Endothelial cell of umbilical vein (primary cell): ENCODE data around the gene SSH2. TPM values are rescaled to one million over a fixed set of nuclear protein-coding genes. Genes with fewer than 3 reads are reported as not detected.

Experiments used
- BruUV-seq: library from RNA; stranded (reverse); fragments of 400-500 nt; replicated peaks from 2 replicates; lab custom pipeline; 2021; lab: Mats Ljungman, UMichigan
- CTCF ChIA-PET: fragments of 300-600, 350-600 bp; sonication (Branson Sonifier 250); formaldehyde crosslinking; loops from one replicate; lab custom pipeline; 2021; ENCODE audit warnings: antibody characterized with exemption, inconsistent platforms; lab: Charles Lee
- POLR2A ChIA-PET: fragments of 300-600, 350-600 bp; sonication (Branson Sonifier 250); formaldehyde crosslinking; loops from one replicate; lab custom pipeline; 2021; ENCODE audit warnings: antibody characterized with exemption, inconsistent platforms; lab: Charles Lee
- DNase-seq: peaks from one replicate; pipeline ENCODE4 v3.0.0-alpha.2; 2011; ENCODE audit warnings: low read depth, low spot score
- FAIRE-seq: peaks from 2 replicates; lab custom pipeline; 2011; peaks lifted over from hg19 to GRCh38; lab: Jason Lieb, UNC
- H2AFZ ChIP-seq: 2 replicates; pipeline ENCODE4 v1.6.0; 2012; ENCODE audit warnings: low read depth, low read length, control low read depth, inconsistent platforms
- H3K27ac ChIP-seq: 2 replicates; pipeline ENCODE4 v1.5.1; 2011; ENCODE audit warnings: low read depth, mild to moderate bottlenecking, control low read depth, low read length, moderate library complexity; ENCODE audit not compliant: insufficient read depth
- H3K27me3 ChIP-seq, 2 experiments: 2 replicates each; pipeline versions ENCODE4 v1.6.0 to v1.6.1; 2011; ENCODE audit warnings: low read length in 2 of 2, mixed read lengths in 1 of 2; ENCODE audit not compliant: control insufficient read depth in 2 of 2, insufficient read depth in 2 of 2
- H3K36me3 ChIP-seq, 2 experiments: 2 replicates in 1 of 2; 3 replicates in 1 of 2; pipeline ENCODE4 v1.5.1; 2011; ENCODE audit warnings: low read length in 2 of 2, mild to moderate bottlenecking in 1 of 2, moderate library complexity in 1 of 2; ENCODE audit not compliant: control insufficient read depth in 2 of 2, insufficient read depth in 2 of 2; ENCODE audit errors: extremely low read depth in 1 of 2
- H3K4me1 ChIP-seq: 3 replicates; pipeline ENCODE4 v1.5.1; 2011; ENCODE audit warnings: mild to moderate bottlenecking, low read length; ENCODE audit not compliant: control insufficient read depth, insufficient read depth; ENCODE audit errors: extremely low read depth
- H3K4me2 ChIP-seq: 2 replicates; pipeline ENCODE4 v1.6.1; 2011; ENCODE audit warnings: low read length, control low read depth, mixed read lengths; ENCODE audit not compliant: insufficient read depth
- H3K4me3 ChIP-seq, 3 experiments: fragments of 200-600 bp in 1 of 3; sonication (generic), shearing (Covaris generic) in 1 of 3; replicated peaks in 1 of 3; 2 replicates each; pipeline ENCODE4 v1.5.1; 2011 to 2016; ENCODE audit warnings: control low read depth in 3 of 3, low read length in 3 of 3, mild to moderate bottlenecking in 2 of 3, inconsistent platforms in 1 of 3, low read depth in 1 of 3, moderate library complexity in 1 of 3; ENCODE audit not compliant: insufficient read depth in 1 of 3
- H3K79me2 ChIP-seq: 2 replicates; pipeline ENCODE4 v1.6.0; 2012; ENCODE audit warnings: low read length, inconsistent platforms; ENCODE audit not compliant: control insufficient read depth, insufficient read depth
- H3K9ac ChIP-seq: replicated peaks from 2 replicates; pipeline ENCODE3; 2011; ENCODE audit warnings: low read length, control low read depth; ENCODE audit not compliant: insufficient read depth; ENCODE audit errors: extremely low read depth
- H3K9me1 ChIP-seq: replicated peaks from 3 replicates; pipeline ENCODE4 v1.6.0; 2011; ENCODE audit warnings: mild to moderate bottlenecking, low read length; ENCODE audit not compliant: control insufficient read depth, insufficient read depth; ENCODE audit errors: extremely low read depth
- H3K9me3 ChIP-seq: replicated peaks from 2 replicates; pipeline ENCODE4 v1.5.1; 2012; ENCODE audit warnings: low read length, inconsistent platforms; ENCODE audit not compliant: control insufficient read depth, insufficient read depth
- H4K20me1 ChIP-seq: replicated peaks from 2 replicates; pipeline ENCODE3; 2011; ENCODE audit warnings: mild to moderate bottlenecking, low read length; ENCODE audit not compliant: control insufficient read depth, insufficient read depth; ENCODE audit errors: extremely low read depth
- EZH2 ChIP-seq: IDR thresholded peaks from 2 replicates; pipeline ENCODE4 v1.6.1; 2012; ENCODE audit warnings: borderline replicate concordance, low read depth, mild to moderate bottlenecking, moderate library complexity, low read length, inconsistent platforms; ENCODE audit not compliant: severe bottlenecking
- FOS ChIP-seq: IDR thresholded peaks from 2 replicates; pipeline ENCODE4 v1.6.1; 2011; ENCODE audit warnings: mild to moderate bottlenecking, low read length, moderate library complexity, borderline replicate concordance; ENCODE audit not compliant: insufficient read depth
- GATA2 ChIP-seq: IDR thresholded peaks from 2 replicates; pipeline ENCODE4 v1.7.0; 2011; ENCODE audit warnings: low read depth, mild to moderate bottlenecking, moderate library complexity, mixed read lengths, low read length; ENCODE audit not compliant: insufficient read length, insufficient read depth
- JUN ChIP-seq: IDR thresholded peaks from 2 replicates; pipeline ENCODE4 v1.6.1; 2011; ENCODE audit warnings: borderline replicate concordance, low read depth; ENCODE audit not compliant: insufficient read length, insufficient read depth
- MYC ChIP-seq: IDR thresholded peaks from one replicate; pipeline ENCODE4 v1.6.1; 2011; ENCODE audit warnings: mild to moderate bottlenecking, low read depth, low read length
- POLR2A ChIP-seq: IDR thresholded peaks from 2 replicates; pipeline ENCODE4 v1.6.1; 2012; ENCODE audit warnings: low read depth, mild to moderate bottlenecking, control low read depth, low read length
- POLR2AphosphoS5 ChIP-seq: IDR thresholded peaks from 2 replicates; pipeline ENCODE4 v1.6.1; 2012; ENCODE audit warnings: low read depth, mild to moderate bottlenecking, control low read depth, low read length, moderate library complexity; ENCODE audit not compliant: insufficient read depth
- dilution Hi-C: fragments of 300-500 bp; cut with MboI; formaldehyde crosslinking; loops from one replicate; pipeline ENCODE4 v1.15.0; 2019; ENCODE audit warnings: low sequenced_read_pairs; ENCODE audit not compliant: extremely low pct_ligation_motif_present
- intact Hi-C: fragments of 100-400 bp; cut with micrococcal nuclease; formaldehyde crosslinking; loops from one replicate; pipeline ENCODE4 v1.10.0; 2022
- polyA plus RNA-seq, 4 experiments: library from polyadenylated mRNA; depleted of rRNA in 3 of 4; stranded (reverse) in 3 of 4; unstranded in 1 of 4; fragments of >200 nt; gene quantifications; 2 replicates each; pipeline versions ENCODE4 v1.2.1 to v1.2.3, GENCODE V29; 2011 to 2012; ENCODE audit warnings: missing spikeins in 1 of 4
- total RNA-seq: library from RNA; stranded (reverse); gene quantifications from 2 replicates; pipeline ENCODE4 v1.2.3, GENCODE V29; 2021
- TF ChIP-seq, protein P1 (sequence below): IDR thresholded peaks from 2 replicates; pipeline ENCODE4 v1.6.1; 2011; ENCODE audit not compliant: insufficient read depth, insufficient read length
- TF ChIP-seq, protein P2 (sequence below), 2 donors: IDR thresholded peaks; 1 replicate in 1 of 2; 2 replicates in 1 of 2; pipeline ENCODE4 v1.5.1; 2011; ENCODE audit warnings: low read length in 2 of 2, mild to moderate bottlenecking in 2 of 2, moderate library complexity in 2 of 2, control low read depth in 1 of 2, inconsistent platforms in 1 of 2, low read depth in 1 of 2; ENCODE audit not compliant: insufficient read depth in 1 of 2; ENCODE audit errors: extremely low read depth in 1 of 2

SSH2 gene
- total and polyA plus RNA-seq, 2 donors (not counting 3 experiments of a cell fraction or from before 2014, with no cell fraction given) = 24.6 to 60.9 TPM

DNA sequence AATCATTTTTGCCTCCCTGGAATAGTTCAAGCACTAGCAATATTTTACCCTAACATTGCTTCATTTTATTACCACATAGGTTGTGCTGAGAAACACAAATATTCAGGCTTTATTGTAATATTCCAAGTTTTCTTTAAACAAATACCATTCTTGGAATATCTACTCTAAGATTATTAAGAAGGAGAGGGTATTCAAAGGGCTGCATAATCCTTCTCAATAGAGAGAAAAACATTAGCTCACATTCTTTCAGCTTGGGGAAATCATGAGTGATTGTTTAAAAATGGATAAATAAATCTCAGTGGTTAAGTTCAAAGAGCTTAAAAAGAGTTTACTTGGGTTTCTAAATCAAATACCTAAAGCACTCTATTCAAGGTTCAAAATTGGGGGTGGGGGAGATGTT lies 195.4 kb downstream of the SSH2 start:
- FAIRE-seq (no peak), DNase-seq (no peak)
- Histone ChIP-seq H3K4me2 (no peak overlapping the region), H3K79me2 (peaks cover 8% of the 10 kb centered on the region), H3K27ac (no peak overlapping the region), H3K4me1 (peaks cover 12% of the 10 kb centered on the region), H3K9me1 (no peaks in the 10 kb centered on the region), H3K27me3 (no peaks in the 10 kb centered on the region), H4K20me1 (no peaks in the 10 kb centered on the region), H2AFZ (no peak overlapping the region), H3K4me3 (no peak overlapping the region), H3K9ac (no peak overlapping the region), H3K9me3 (no peaks in the 10 kb centered on the region), H3K36me3 (no peaks in the 10 kb centered on the region)
- CTCF ChIA-PET = interaction anchor here (0.8 to 2.0 kb wide), 5 partner anchors 10 to 358 kb away, joined by 3 to 6 read pairs (median 3); no protein-coding TSS in a partner anchor
- TF ChIP-seq JUN (no peak), MYC (no peak), FOS (no peak), POLR2A (no peak), EZH2 (no peak), POLR2AphosphoS5 (no peak), GATA2 (no peak)
- TF ChIP-seq, protein P1, sequence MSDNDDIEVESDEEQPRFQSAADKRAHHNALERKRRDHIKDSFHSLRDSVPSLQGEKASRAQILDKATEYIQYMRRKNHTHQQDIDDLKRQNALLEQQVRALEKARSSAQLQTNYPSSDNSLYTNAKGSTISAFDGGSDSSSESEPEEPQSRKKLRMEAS = no peak
- TF ChIP-seq, protein P2, sequence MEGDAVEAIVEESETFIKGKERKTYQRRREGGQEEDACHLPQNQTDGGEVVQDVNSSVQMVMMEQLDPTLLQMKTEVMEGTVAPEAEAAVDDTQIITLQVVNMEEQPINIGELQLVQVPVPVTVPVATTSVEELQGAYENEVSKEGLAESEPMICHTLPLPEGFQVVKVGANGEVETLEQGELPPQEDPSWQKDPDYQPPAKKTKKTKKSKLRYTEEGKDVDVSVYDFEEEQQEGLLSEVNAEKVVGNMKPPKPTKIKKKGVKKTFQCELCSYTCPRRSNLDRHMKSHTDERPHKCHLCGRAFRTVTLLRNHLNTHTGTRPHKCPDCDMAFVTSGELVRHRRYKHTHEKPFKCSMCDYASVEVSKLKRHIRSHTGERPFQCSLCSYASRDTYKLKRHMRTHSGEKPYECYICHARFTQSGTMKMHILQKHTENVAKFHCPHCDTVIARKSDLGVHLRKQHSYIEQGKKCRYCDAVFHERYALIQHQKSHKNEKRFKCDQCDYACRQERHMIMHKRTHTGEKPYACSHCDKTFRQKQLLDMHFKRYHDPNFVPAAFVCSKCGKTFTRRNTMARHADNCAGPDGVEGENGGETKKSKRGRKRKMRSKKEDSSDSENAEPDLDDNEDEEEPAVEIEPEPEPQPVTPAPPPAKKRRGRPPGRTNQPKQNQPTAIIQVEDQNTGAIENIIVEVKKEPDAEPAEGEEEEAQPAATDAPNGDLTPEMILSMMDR (IDR thresholded peaks at IDR 0.05; ENCODE audit: extremely low read depth in 1 of 2, insufficient read depth in 1 of 2, low read depth in 1 of 2, low read length in 2 of 2) = no peak
- no TSS peak for BruUV-seq
- POLR2A ChIA-PET = no interaction called here
- intact Hi-C loops (no loop called here), dilution Hi-C loops (no loop called here)
